NCI-H128 (cell line): Measurements from ENCODE around the gene CCNK.

Experiments used
- DNase-seq: peaks from one replicate; lab custom pipeline; 2025; ENCODE audit not compliant: unreplicated experiment; lab: John Stamatoyannopoulos, UW

Gene CCNK

GRCh38 chr14:99506276-99506675, 25.1 kb downstream of the CCNK start:
- DNase-seq: no peak

DNA sequence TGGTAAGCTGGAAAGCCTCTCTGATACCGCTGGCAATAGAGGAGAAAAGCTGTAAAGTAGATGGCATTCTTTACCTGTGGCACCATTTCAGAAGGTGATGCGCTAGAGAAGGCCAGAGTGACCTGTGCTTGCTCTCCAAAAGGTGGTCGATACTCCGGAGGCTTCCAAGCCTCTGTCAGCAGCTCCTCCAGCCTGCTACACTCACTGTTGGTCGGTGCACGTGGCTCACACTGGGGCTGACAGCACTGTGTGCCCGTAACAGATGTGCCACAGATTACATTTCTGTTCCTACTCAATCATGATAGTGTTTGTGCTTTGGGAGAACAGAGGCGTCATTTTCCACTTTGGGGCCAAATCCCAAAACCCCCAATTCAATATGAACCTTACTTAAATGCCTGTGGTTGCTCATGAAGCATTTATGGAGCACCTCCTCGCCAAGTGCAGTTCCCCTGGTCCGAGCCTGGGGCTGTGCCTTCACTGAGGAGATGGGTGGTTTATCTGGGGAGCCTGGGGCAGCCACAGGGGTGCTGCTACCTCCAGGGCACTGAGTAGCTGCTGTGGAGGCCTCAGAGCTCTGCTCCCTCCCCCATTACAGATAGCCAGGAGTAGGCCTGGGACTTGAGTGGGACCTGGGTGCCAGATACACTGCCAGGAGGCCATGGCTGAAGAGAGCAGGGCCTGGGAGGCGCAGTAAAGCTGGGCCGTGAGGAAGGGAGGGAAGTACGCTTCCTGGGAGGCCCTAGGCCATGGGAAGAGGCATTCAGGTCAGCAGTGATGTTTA, 26.8 kb downstream of the CCNK start:
- no peak for DNase-seq

DNA sequence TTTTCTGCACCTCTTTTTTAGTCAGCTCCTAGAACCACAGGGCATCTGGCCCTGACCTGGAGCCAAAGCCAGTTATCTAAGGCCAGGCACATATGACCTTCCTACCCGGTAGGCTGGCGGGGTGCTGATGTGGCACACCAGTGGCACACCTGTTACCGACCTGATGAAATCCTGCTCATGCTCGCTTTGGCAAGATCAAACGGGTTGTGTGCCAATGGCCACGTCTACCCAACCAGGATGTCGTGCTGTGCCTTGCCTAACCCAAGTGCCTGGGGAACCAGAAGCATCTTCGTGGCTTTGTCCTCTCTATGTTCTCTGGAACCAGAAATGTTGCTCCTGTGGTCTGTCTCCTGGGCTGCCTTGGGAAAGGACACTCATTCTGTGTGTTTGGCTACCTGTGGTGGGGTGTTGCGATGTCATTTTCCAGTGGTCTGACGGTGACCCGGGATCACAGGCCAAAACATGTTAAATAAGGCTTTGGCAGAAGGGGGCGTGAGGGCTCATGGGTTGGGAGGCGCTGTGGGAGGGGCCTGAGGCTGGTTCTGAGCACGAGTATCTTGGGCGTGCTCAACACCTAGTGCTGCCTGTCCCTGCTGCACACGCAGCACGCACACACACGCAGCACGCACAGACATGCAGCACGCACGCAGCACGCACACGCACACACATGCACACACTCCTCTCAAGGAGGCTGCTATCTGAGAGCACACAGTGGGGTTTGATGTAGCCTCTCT, 27.9 kb downstream of the CCNK start:
- no peak for DNase-seq

GRCh38 chr14:99509871-99510555, 28.8 kb downstream of the CCNK start:
- no peak for DNase-seq

- no peak for DNase-seq
These were observed 29.4 kb downstream of the CCNK start for GRCh38 chr14:99510556-99511139.

DNA sequence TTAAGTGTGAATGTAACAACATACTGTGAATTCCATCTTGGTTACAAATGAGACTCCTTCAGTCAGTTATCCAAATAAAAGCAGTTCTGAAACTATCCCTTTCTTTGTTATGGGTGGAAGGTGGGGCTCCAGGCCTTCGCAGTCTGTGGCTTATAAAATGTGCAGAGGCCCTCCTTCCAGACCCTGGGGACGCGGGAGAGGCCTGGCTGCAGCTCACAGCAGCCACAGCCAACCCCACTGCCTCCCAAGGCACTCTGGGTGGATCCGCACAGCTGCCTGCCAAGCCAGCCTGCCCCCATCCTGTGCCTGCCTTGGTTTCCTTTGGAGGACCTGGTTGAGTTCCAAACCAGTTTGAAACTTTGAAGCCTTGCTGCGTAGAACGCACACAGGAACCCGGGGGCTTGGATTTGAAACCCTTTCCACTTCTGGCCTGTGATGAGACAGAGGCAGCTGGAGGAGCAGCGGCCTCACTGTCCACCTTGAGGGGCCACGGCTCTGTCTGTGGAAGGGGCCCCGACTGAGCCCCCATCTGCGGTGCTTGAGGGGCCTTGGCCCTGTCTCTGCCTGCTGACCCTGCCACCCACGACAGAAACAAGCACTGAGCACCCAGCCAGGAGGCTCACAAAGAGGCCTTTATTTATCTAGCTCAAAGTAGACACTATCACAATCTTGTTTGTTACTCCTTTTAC, 30.4 kb downstream of the CCNK start:
- no peak for DNase-seq

GRCh38 chr14:99512110-99512449, 30.9 kb downstream of the CCNK start:
- no peak for DNase-seq

GRCh38 chr14:99512571-99513182, 31.5 kb downstream of the CCNK start:
- no peak for DNase-seq

GRCh38 chr14:99513183-99513694, 32.0 kb downstream of the CCNK start:
- DNase-seq: no peak

DNA sequence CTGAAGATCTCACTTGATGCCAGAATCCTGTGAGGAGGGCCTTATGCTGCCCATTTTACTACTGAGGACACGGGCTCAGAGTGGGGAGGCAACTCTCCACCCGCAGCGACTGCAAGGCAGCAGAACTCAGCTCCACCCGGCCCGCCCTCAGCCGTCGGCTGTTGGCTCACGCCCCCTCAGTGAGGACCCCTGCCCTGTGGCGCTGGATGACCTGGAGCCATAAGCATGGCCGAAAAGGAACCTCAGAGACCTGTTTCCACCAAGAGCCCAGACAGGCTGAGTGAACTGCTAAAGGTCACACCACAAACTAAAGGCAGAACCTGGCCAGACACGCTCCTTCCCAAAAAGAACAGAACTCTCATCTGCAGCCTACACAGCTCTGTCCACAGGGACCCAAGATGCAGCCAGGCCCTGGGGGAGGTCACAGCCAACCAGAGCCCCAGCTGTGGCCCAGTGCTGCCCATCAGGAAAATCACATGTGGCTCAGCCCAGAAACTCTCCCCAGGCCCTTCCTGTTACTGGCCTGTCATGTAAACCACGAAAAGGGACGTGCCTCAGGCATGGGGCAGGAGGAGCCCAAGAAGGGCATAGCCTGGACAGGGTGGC, 32.8 kb downstream of the CCNK start:
- no peak for DNase-seq

DNA sequence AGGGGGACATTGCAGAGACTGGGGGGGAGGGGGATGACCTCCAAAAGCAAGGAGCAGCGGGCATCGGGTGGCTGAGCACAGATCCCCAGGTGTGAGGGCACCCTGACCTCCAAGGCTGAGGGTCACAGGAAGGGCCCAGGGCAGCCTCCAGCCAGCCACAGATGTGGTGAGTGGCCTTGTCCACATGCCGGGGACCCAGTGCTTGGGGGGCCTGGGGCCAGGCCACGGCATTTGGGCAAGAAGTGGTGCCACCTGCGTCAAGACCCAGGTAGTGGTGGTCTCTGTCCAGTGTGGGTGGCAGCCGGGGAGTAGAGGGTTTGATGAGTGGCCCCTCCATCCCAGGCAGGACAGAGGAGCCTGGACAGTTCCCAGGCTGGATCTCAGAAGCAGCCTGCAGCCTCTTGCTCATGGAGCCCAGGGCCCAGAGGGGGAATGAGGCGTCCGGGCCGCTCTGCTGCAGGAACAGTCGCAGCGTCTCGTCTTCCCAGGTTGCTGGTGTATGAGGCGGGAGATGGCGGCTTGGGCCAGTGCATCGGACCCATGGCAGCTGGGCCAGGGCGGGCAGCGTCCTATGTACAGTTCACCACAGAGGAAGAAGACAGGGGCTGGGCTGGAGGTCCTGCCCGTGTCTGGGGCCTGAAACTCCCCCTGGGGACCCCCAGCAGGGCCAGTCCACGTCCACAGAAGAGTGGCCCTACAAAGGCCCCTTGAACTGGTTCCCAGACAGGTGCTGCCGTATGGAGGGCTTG, 33.5 kb downstream of the CCNK start:
- no peak for DNase-seq

DNA sequence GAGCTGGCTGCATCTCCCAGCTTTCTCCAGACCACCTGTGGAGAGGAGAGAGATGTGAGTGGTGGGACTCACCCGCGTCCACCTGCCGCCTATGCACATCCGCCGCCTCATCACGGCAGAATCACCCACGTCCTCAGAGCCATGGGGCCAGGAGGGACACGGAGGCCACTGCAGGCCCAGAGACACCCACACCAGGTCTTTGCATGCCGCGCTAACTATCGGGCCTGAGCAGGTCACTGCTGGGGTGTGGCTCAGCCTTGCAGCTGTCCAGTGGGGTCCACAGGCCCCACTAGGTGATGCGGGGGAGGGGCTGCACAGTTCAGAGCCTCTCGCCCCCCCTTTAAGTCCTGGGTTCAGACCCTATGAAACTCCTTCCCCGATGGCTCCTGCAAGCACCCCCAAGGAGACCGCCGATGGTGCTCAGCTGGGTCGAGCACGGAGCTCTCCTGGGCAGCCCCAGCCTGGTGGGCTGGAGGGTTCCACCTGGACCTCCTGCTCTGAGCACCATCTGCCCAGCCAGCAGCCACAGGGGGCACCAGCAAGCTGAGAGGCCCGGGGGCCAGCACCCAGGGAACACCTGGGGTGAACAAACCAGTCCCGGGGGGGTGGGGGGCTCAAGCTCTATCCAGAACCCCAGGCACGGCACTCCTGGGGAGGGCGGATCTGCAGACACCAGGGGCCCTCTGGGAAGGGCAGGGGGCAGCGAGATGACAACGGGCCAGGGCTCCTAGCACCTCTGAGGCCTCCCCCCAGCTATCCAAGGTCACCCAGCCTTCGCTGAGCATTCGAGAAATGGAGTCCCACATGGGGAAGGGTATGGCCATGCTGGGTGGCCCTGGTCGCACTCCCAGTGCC, 34.3 kb downstream of the CCNK start:
- no peak for DNase-seq

GRCh38 chr14:99516156-99516870, 35.1 kb downstream of the CCNK start:
- no peak for DNase-seq

GRCh38 chr14:99516871-99517642, 35.8 kb downstream of the CCNK start:
- no peak for DNase-seq

GRCh38 chr14:99517643-99518381, 36.6 kb downstream of the CCNK start:
- no peak for DNase-seq
